BLaER1 (cell line): ENCODE measurements around the gene SLC4A9.
"Not testable (repeated sequence)": the region's sequence is repeated elsewhere in the genome, so short reads cannot be mapped to it uniquely, and the experiment has no call there.

Source experiments
- H3K27ac ChIP-seq: shearing (Covaris generic); formaldehyde crosslinking; 2 replicates; pipeline ENCODE4 v1.8.1; 2022
- H3K27me3 ChIP-seq: shearing (Covaris generic); formaldehyde crosslinking; 2 replicates; pipeline ENCODE4 v1.8.1; 2022
- H3K36me3 ChIP-seq: shearing (Covaris generic); formaldehyde crosslinking; 2 replicates; pipeline ENCODE4 v1.8.1; 2022
- H3K4me1 ChIP-seq: shearing (Covaris generic); formaldehyde crosslinking; 2 replicates; pipeline ENCODE4 v1.8.1; 2022
- H3K4me2 ChIP-seq: shearing (Covaris generic); formaldehyde crosslinking; 2 replicates; pipeline ENCODE4 v1.8.1; 2022
- H3K4me3 ChIP-seq: shearing (Covaris generic); formaldehyde crosslinking; 2 replicates; pipeline ENCODE4 v1.8.1; 2022
- H3K9ac ChIP-seq: shearing (Covaris generic); formaldehyde crosslinking; 2 replicates; pipeline ENCODE4 v1.8.1; 2022
- H3K9me3 ChIP-seq: shearing (Covaris generic); formaldehyde crosslinking; 2 replicates; pipeline ENCODE4 v1.8.1; 2022
- H4K20me1 ChIP-seq: shearing (Covaris generic); formaldehyde crosslinking; 2 replicates; pipeline ENCODE4 v1.8.1; 2022
- Cebpa-rat ChIP-seq: shearing (Covaris generic); IDR thresholded peaks from 2 replicates; pipeline ENCODE4 v1.8.1; 2022

SLC4A9 gene

GRCh38 chr5:140337880-140338279 lies 22.1 kb upstream of the SLC4A9 start:
- Histone ChIP-seq H3K27ac (0 out of 2 replicates have a peak overlapping the region, but pooled peaks have one; percentile 14), H3K27me3 (no peaks in the 10 kb centered on the region), H3K9me3 (no peaks in the 10 kb centered on the region), H3K4me3 (no peak overlapping the region), H4K20me1 (peaks cover 61% of the 10 kb centered on the region), H3K36me3 (peaks cover 91% of the 10 kb centered on the region), H3K9ac (no peak overlapping the region), H3K4me1 (peaks cover 62% of the 10 kb centered on the region), H3K4me2 (no peak overlapping the region)
- TF ChIP-seq Cebpa-rat: no peak

- Histone ChIP-seq H3K4me1 (peaks cover 67% of the 10 kb centered on the region), H3K9ac (no peak overlapping the region), H3K27ac (0 out of 2 replicates have a peak overlapping the region, but pooled peaks have one; percentile 99)
These were observed 21.7 kb upstream of the SLC4A9 start for GRCh38 chr5:140338336-140338735.

GRCh38 chr5:140338908-140339307 lies 21.1 kb upstream of the SLC4A9 start:
- Histone ChIP-seq H3K27ac (0 out of 2 replicates have a peak overlapping the region, but pooled peaks have one; percentile 99), H3K9ac (no peak overlapping the region), H3K9me3 (no peaks in the 10 kb centered on the region), H3K27me3 (no peaks in the 10 kb centered on the region), H3K4me2 (peak overlapping the region; percentile 98; the same call in 1 of the 2 replicates), H4K20me1 (peaks cover 54% of the 10 kb centered on the region), H3K36me3 (peaks cover 84% of the 10 kb centered on the region), H3K4me1 (peaks cover 73% of the 10 kb centered on the region), H3K4me3 (no peak overlapping the region)
- TF ChIP-seq Cebpa-rat: no peak

More at GRCh38 chr5:140338336-140338735, 21.7 kb upstream of the SLC4A9 start:
- peaks cover 87% of the 10 kb centered on the region for H3K36me3 ChIP-seq
- H3K27me3 ChIP-seq: no peaks in the 10 kb centered on the region
- H3K4me2 ChIP-seq: peak overlapping the region; percentile 98; the same call in 1 of the 2 replicates
- peaks cover 57% of the 10 kb centered on the region for H4K20me1 ChIP-seq
- no peak overlapping the region for H3K4me3 ChIP-seq
- TF ChIP-seq Cebpa-rat: no peak
- H3K9me3 ChIP-seq: no peaks in the 10 kb centered on the region

- Histone ChIP-seq H3K4me1 (peaks cover 76% of the 10 kb centered on the region), H3K4me3 (no peak overlapping the region; the same call in 1 of the 2 replicates), H3K27ac (peak overlapping the region; percentile 99), H3K27me3 (no peaks in the 10 kb centered on the region), H3K36me3 (peaks cover 82% of the 10 kb centered on the region), H3K4me2 (peak overlapping the region; percentile 98), H4K20me1 (peaks cover 50% of the 10 kb centered on the region), H3K9me3 (no peaks in the 10 kb centered on the region), H3K9ac (peak overlapping the region; percentile 40; the same call in 1 of the 2 replicates)
- no peak for TF ChIP-seq Cebpa-rat
These were observed 20.4 kb upstream of the SLC4A9 start for GRCh38 chr5:140339636-140340035.

- peak overlapping the region; percentile 94 for H3K9ac ChIP-seq
- peaks cover 73% of the 10 kb centered on the region for H3K36me3 ChIP-seq
- H3K4me3 ChIP-seq: peak overlapping the region; percentile 83; the same call in 1 of the 2 replicates
- H3K27me3 ChIP-seq: no peaks in the 10 kb centered on the region
- H3K4me1 ChIP-seq: peaks cover 82% of the 10 kb centered on the region
- H3K4me2 ChIP-seq: peak overlapping the region; percentile 98
- H3K27ac ChIP-seq: peak overlapping the region; percentile 99
- peaks cover 43% of the 10 kb centered on the region for H4K20me1 ChIP-seq
- no peaks in the 10 kb centered on the region for H3K9me3 ChIP-seq
- no peak for TF ChIP-seq Cebpa-rat
These were observed 19.3 kb upstream of the SLC4A9 start for GRCh38 chr5:140340605-140341121.

- Histone ChIP-seq H3K36me3 (peaks cover 64% of the 10 kb centered on the region), H3K27me3 (no peaks in the 10 kb centered on the region), H3K9ac (peak overlapping the region; percentile 94), H4K20me1 (peaks cover 33% of the 10 kb centered on the region), H3K4me2 (peak overlapping the region; percentile 98), H3K27ac (peak overlapping the region; percentile 99), H3K9me3 (no peaks in the 10 kb centered on the region), H3K4me1 (peaks cover 82% of the 10 kb centered on the region), H3K4me3 (peak overlapping the region; percentile 83)
- no peak for TF ChIP-seq Cebpa-rat
These were observed 18.4 kb upstream of the SLC4A9 start for GRCh38 chr5:140341591-140341990.

GRCh38 chr5:140342287-140342686 lies 17.7 kb upstream of the SLC4A9 start:
- H3K4me3 ChIP-seq: peak overlapping the region; percentile 83
- peak overlapping the region; percentile 98 for H3K4me2 ChIP-seq
- H3K27me3 ChIP-seq: no peaks in the 10 kb centered on the region
- H3K4me1 ChIP-seq: peaks cover 86% of the 10 kb centered on the region
- peaks cover 27% of the 10 kb centered on the region for H4K20me1 ChIP-seq
- H3K9me3 ChIP-seq: no peaks in the 10 kb centered on the region
- peaks cover 57% of the 10 kb centered on the region for H3K36me3 ChIP-seq
- peak; percentile 95 for TF ChIP-seq Cebpa-rat
- peak overlapping the region; percentile 94 for H3K9ac ChIP-seq
- H3K27ac ChIP-seq: peak overlapping the region; percentile 99

GRCh38 chr5:140342896-140343295 lies 17.1 kb upstream of the SLC4A9 start:
- Histone ChIP-seq H4K20me1 (peaks cover 20% of the 10 kb centered on the region), H3K9ac (peak overlapping the region; percentile 94), H3K27me3 (no peaks in the 10 kb centered on the region), H3K4me3 (peak overlapping the region; percentile 83), H3K4me2 (peak overlapping the region; percentile 98), H3K9me3 (no peaks in the 10 kb centered on the region), H3K27ac (peak overlapping the region; percentile 99), H3K4me1 (peaks cover 86% of the 10 kb centered on the region), H3K36me3 (peaks cover 51% of the 10 kb centered on the region)
- no peak for TF ChIP-seq Cebpa-rat

GRCh38 chr5:140343849-140344248 lies 16.1 kb upstream of the SLC4A9 start:
- H3K9ac ChIP-seq: peak overlapping the region; percentile 94
- H3K4me1 ChIP-seq: peaks cover 86% of the 10 kb centered on the region
- H3K27me3 ChIP-seq, H3K9me3 ChIP-seq: not testable (repeated sequence)
- H3K27ac ChIP-seq: peak overlapping the region; percentile 99
- peaks cover 41% of the 10 kb centered on the region for H3K36me3 ChIP-seq
- H4K20me1 ChIP-seq: peaks cover 11% of the 10 kb centered on the region; the same call in 1 of the 2 replicates
- peak overlapping the region; percentile 98 for H3K4me2 ChIP-seq
- peak overlapping the region; percentile 83 for H3K4me3 ChIP-seq

GRCh38 chr5:140344683-140345423 lies 15.1 kb upstream of the SLC4A9 start:
- peaks cover 86% of the 10 kb centered on the region for H3K4me1 ChIP-seq
- H3K36me3 ChIP-seq: peaks cover 31% of the 10 kb centered on the region
- H3K4me2 ChIP-seq: peak overlapping the region; percentile 98
- H3K9me3 ChIP-seq: no peaks in the 10 kb centered on the region
- peak overlapping the region; percentile 94 for H3K9ac ChIP-seq
- H3K27me3 ChIP-seq: no peaks in the 10 kb centered on the region
- no peak for TF ChIP-seq Cebpa-rat
- peak overlapping the region; percentile 99 for H3K27ac ChIP-seq
- H4K20me1 ChIP-seq: peaks cover under 1% of the 10 kb centered on the region; the same call in 1 of the 2 replicates
- H3K4me3 ChIP-seq: peak overlapping the region; percentile 83
